GM13977 (cell line): ENCODE results near the gene PDE4D.

Source experiments
- DNase-seq: peaks from one replicate; pipeline ENCODE4 v3.0.0; 2012; ENCODE audit warnings: low spot score
- in situ Hi-C: fragments of 300-500 bp; cut with MboI; formaldehyde crosslinking; loops from one replicate; pipeline ENCODE4 v1.12.0; 2022; ENCODE audit warnings: low sequenced_read_pairs, low pct_unique_long_range_greater_than_20kb, mixed read lengths, inconsistent platforms; ENCODE audit not compliant: unreplicated experiment
- TF ChIP-seq, protein P1 (sequence below): IDR thresholded peaks from 2 replicates; pipeline ENCODE4 v1.5.1; 2012; ENCODE audit warnings: mild to moderate bottlenecking, control low read depth; ENCODE audit not compliant: insufficient read depth; ENCODE audit errors: extremely low read depth, missing control alignments

The PDE4D gene

DNA sequence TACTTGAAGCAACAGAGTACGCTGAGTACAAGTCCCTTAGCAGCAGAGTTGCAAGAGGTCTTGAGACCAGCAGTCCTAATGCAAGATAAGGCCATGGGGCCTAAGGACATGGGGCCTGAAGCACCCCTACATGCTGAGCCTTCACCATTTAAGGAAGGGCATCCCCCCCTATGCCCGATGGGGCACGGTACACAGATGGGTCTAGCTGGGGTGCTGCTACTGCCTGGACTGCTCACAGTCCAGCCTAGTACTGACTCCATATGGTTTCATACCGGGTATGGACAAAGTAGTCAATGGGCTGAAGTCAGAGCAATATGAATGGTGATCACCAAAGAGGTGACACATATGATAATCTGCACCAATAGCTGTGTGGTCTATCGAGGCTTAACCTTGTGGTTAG, 178.3 kb downstream of the PDE4D start:
- TF ChIP-seq, protein P1, sequence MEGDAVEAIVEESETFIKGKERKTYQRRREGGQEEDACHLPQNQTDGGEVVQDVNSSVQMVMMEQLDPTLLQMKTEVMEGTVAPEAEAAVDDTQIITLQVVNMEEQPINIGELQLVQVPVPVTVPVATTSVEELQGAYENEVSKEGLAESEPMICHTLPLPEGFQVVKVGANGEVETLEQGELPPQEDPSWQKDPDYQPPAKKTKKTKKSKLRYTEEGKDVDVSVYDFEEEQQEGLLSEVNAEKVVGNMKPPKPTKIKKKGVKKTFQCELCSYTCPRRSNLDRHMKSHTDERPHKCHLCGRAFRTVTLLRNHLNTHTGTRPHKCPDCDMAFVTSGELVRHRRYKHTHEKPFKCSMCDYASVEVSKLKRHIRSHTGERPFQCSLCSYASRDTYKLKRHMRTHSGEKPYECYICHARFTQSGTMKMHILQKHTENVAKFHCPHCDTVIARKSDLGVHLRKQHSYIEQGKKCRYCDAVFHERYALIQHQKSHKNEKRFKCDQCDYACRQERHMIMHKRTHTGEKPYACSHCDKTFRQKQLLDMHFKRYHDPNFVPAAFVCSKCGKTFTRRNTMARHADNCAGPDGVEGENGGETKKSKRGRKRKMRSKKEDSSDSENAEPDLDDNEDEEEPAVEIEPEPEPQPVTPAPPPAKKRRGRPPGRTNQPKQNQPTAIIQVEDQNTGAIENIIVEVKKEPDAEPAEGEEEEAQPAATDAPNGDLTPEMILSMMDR, result no peak
- DNase-seq, result no peak
- in situ Hi-C loops, result no loop called here

GRCh38 chr5:59713498-59713844, 180.1 kb downstream of the PDE4D start:
- no peak for DNase-seq
- TF ChIP-seq, protein P1, result no peak
- in situ Hi-C loops, result no loop called here

GRCh38 chr5:59712836-59713497, 180.6 kb downstream of the PDE4D start:
- in situ Hi-C loops, result no loop called here
- no peak for DNase-seq
- TF ChIP-seq, protein P1, result no peak

DNA sequence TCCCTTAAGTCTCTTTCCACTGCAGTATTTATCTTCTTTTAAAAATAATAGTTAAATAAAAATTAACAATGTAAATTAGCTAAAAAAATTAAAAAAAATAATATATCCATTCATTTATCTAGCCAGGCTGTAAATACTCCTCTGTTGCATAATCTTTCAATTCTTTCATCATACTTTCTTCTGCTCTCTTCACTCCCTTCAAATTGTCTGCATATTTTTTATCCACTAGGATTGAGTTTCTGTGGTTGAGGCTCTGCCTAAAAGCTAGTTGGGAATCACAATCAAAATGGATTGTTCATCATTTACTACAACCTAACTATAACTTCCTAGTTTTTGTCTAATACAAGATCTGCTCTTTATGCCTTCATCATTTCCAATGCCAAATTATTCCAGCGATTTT, 182.2 kb downstream of the PDE4D start:
- no peak for DNase-seq
- in situ Hi-C loops, result no loop called here
- TF ChIP-seq, protein P1, result no peak

GRCh38 chr5:59709846-59710245, 183.7 kb downstream of the PDE4D start:
- DNase-seq, result no peak
- in situ Hi-C loops, result no loop called here
- TF ChIP-seq, protein P1, result no peak

- no peak for DNase-seq
- in situ Hi-C loops, result no loop called here
- TF ChIP-seq, protein P1, result no peak
Observed at GRCh38 chr5:59709346-59709821, 184.1 kb downstream of the PDE4D start.
